Measurements from ENCODE around the gene TRPM3. TPM values are rescaled to one million over a fixed set of nuclear protein-coding genes. Genes with fewer than 3 reads are reported as not detected.

The TRPM3 gene
- total RNA-seq, 4 donors from 2014 or later: under 0.01 to 0.26 (median under 0.01) TPM

GRCh38 chr9:70951749-70952727 is 169.4 kb downstream of the TRPM3 start:
- TF ChIP-seq, protein P1, sequence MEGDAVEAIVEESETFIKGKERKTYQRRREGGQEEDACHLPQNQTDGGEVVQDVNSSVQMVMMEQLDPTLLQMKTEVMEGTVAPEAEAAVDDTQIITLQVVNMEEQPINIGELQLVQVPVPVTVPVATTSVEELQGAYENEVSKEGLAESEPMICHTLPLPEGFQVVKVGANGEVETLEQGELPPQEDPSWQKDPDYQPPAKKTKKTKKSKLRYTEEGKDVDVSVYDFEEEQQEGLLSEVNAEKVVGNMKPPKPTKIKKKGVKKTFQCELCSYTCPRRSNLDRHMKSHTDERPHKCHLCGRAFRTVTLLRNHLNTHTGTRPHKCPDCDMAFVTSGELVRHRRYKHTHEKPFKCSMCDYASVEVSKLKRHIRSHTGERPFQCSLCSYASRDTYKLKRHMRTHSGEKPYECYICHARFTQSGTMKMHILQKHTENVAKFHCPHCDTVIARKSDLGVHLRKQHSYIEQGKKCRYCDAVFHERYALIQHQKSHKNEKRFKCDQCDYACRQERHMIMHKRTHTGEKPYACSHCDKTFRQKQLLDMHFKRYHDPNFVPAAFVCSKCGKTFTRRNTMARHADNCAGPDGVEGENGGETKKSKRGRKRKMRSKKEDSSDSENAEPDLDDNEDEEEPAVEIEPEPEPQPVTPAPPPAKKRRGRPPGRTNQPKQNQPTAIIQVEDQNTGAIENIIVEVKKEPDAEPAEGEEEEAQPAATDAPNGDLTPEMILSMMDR (IDR thresholded peaks at IDR 0.05): no peak
- no peak for TF ChIP-seq POLR2A (IDR thresholded peaks at IDR 0.05)
- intact Hi-C loops (cut with DNase I): no loop called here
- 75 to 85% methylated on average over 4 of the region's 4 CpGs for WGBS, 2 donors

DNA sequence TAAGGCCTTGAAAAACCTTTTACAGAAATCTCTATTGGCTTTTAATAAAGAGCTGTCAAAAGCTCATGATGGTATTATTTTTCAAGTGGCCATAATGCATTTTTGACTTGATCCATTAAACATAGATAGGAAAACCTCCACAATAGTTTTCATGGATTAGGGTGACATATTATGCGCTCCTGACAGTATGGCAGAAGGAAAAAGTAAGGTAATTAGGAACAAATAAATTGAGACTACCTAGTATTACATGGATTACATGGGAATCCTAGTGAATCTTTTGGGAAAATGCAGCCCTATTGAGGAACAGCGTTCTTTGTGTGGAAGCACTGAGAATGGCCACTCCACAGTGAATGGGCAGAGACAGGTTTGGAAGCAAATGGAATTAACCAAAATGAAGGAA is 171.2 kb downstream of the TRPM3 start:
- Histone ChIP-seq H3K4me3 (no peak overlapping the region), H3K27ac (no peak overlapping the region), H3K27me3 (no peaks in the 10 kb centered on the region), H3K9me3 (no peaks in the 10 kb centered on the region), H3K36me3 (no peaks in the 10 kb centered on the region), H3K4me1 (no peaks in the 10 kb centered on the region)
- intact Hi-C loops (cut with DNase I): no loop called here
- TF ChIP-seq, protein P1 (IDR thresholded peaks at IDR 0.05): no peak
- TF ChIP-seq POLR2A (IDR thresholded peaks at IDR 0.05): no peak
- WGBS, 2 donors: 46 to 50% methylated on average over 2 of the region's 2 CpGs
- DNase-seq: no peak

More at GRCh38 chr9:70951749-70952727, 169.4 kb downstream of the TRPM3 start:
- no peaks in the 10 kb centered on the region for H3K36me3 ChIP-seq
- no peaks in the 10 kb centered on the region for H3K27me3 ChIP-seq
- no peak for DNase-seq
- no peaks in the 10 kb centered on the region for H3K9me3 ChIP-seq
- H3K27ac ChIP-seq: no peak overlapping the region
- H3K4me3 ChIP-seq: no peak overlapping the region
- H3K4me1 ChIP-seq: no peaks in the 10 kb centered on the region

DNA sequence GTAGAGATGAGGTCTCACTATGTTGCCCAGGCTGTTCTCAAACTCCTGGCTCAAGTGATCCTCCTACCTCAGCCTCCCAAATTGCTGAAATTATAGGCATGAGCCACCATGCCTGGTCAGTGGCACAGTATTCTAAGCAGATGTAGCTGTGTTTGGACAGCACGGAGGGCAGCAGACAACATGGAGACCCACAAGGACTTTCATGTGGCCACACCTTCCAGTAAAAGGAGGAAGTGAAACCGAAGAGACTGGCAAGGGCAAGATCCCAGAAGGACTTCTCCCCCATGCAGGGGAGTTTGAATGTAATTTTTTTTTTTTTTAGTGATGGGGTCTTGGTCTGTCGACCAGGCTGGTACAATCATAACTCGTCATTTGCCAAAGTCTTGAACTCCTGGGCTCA is 172.2 kb downstream of the TRPM3 start:
- no peaks in the 10 kb centered on the region for H3K9me3 ChIP-seq
- DNase-seq: no peak
- H3K27me3 ChIP-seq: no peaks in the 10 kb centered on the region
- H3K36me3 ChIP-seq: no peaks in the 10 kb centered on the region
- no peak overlapping the region for H3K27ac ChIP-seq
- intact Hi-C loops (cut with DNase I): no loop called here
- H3K4me1 ChIP-seq: no peaks in the 10 kb centered on the region
- WGBS, 2 donors: 49 to 69% methylated on average over 3 to 4 of the region's 4 CpGs
- TF ChIP-seq, protein P1 (IDR thresholded peaks at IDR 0.05): no peak
- TF ChIP-seq POLR2A (IDR thresholded peaks at IDR 0.05): no peak
- no peak overlapping the region for H3K4me3 ChIP-seq

DNA sequence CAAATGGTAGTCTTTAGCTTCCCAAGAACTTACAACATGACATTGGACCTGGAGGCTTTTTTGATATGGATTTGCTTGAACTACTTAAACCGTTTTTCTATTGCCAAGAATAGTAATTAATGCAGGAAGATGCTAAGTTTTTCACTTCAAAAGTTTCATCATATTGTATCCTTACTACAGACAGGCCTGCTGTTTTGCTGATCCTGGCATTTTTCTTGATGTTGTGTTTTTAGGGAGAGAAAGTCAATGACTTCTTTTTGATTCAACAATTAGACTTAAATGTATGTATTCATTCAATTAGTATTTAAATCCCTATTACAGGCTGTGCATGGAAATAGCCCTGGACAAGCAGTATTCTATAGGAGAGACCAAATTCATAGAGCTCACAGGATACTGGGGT is 172.7 kb downstream of the TRPM3 start:
- no peak for TF ChIP-seq POLR2A (IDR thresholded peaks at IDR 0.05)
- TF ChIP-seq, protein P1 (IDR thresholded peaks at IDR 0.05): no peak
- no peaks in the 10 kb centered on the region for H3K36me3 ChIP-seq
- no peak overlapping the region for H3K27ac ChIP-seq
- no peaks in the 10 kb centered on the region for H3K27me3 ChIP-seq
- H3K9me3 ChIP-seq: no peaks in the 10 kb centered on the region
- H3K4me3 ChIP-seq: no peak overlapping the region
- no peaks in the 10 kb centered on the region for H3K4me1 ChIP-seq
- no peak for DNase-seq
- 16 to 67% methylated on average over 1 of the region's 1 CpG for WGBS, 2 donors
- intact Hi-C loops (cut with DNase I): no loop called here

DNA sequence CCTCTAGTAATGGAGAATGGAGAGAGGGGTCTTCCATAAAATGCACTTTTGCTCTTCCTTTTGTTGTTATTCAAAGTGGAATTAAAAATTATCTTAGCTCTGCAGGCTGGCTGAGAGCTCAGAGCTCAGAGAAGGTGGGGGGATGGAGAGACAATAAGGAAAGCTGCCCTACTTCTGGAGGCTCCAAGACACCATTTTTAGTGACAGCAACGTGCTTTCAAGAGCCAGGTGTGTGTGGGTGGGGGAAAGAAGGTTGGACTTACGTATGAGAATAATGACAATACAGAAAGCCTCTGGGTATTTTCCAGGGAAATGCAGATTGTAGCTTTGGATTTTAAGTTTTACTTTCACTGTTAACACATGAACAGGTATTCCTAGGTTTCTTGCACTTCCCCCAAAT is 173.9 kb downstream of the TRPM3 start:
- Histone ChIP-seq H3K27me3 (no peaks in the 10 kb centered on the region), H3K4me3 (no peak overlapping the region), H3K36me3 (no peaks in the 10 kb centered on the region), H3K9me3 (no peaks in the 10 kb centered on the region), H3K4me1 (no peaks in the 10 kb centered on the region), H3K27ac (no peak overlapping the region)
- intact Hi-C loops (cut with DNase I): no loop called here
- TF ChIP-seq, protein P1 (IDR thresholded peaks at IDR 0.05): no peak
- TF ChIP-seq POLR2A (IDR thresholded peaks at IDR 0.05): no peak
- no peak for DNase-seq
- WGBS, 2 donors: 11 to 23% methylated on average over 2 of the region's 2 CpGs

Measured in esophagus squamous epithelium (tissue), 5 donors.